HL-60 (cell line): Measurements from ENCODE around the gene RSPO4.
A peak's percentile ranks its signal among the peaks of the same experiment; 100 is the strongest.

Source experiments
- DNase-seq, 2 experiments: peaks; one replicate each; pipeline ENCODE4 v3.0.0-alpha.2; 2010 to 2020; ENCODE audit warnings: low read depth in 1 of 2, low spot score in 1 of 2
- H3K27ac ChIP-seq: fragments of 250-450 bp; sonication (Bioruptor Pico); replicated peaks from 2 replicates; pipeline ENCODE4 v1.5.1; 2020; ENCODE audit warnings: mild to moderate bottlenecking, moderate library complexity
- H3K27me3 ChIP-seq: fragments of 250-450 bp; sonication (Bioruptor Pico); 2 replicates; pipeline ENCODE4 v1.5.1; 2021; ENCODE audit warnings: mild to moderate bottlenecking, moderate library complexity; ENCODE audit not compliant: insufficient read depth, poor library complexity, severe bottlenecking
- H3K4me3 ChIP-seq: replicated peaks from 2 replicates; pipeline ENCODE4 v1.5.1; 2011; ENCODE audit warnings: mild to moderate bottlenecking, control low read depth, low read length; ENCODE audit not compliant: insufficient read depth
- CTCF ChIP-seq: IDR thresholded peaks from one replicate; pipeline ENCODE4 v1.5.1; 2011; ENCODE audit warnings: low read length, control low read depth, inconsistent platforms; ENCODE audit not compliant: insufficient read depth
- GABPA ChIP-seq: IDR thresholded peaks from 2 replicates; pipeline ENCODE4 v1.6.1; 2012; ENCODE audit warnings: low read depth
- POLR2AphosphoS5 ChIP-seq: IDR thresholded peaks from 2 replicates; pipeline ENCODE4 v1.6.1; 2012; ENCODE audit warnings: low read depth
- REST ChIP-seq: IDR thresholded peaks from 2 replicates; pipeline ENCODE4 v1.6.1; 2012; ENCODE audit warnings: low read depth; ENCODE audit not compliant: insufficient replicate concordance
- SPI1 ChIP-seq: IDR thresholded peaks from 2 replicates; pipeline ENCODE4 v1.6.1; 2012; ENCODE audit warnings: low read depth, mild to moderate bottlenecking, borderline replicate concordance

The RSPO4 gene

GRCh38 chr20:1012359-1013168, 10.5 kb upstream of the RSPO4 start:
- Histone ChIP-seq H3K27ac (no peak overlapping the region), H3K27me3 (no peaks in the 10 kb centered on the region), H3K4me3 (no peak overlapping the region)
- DNase-seq, result no peak
- TF ChIP-seq POLR2AphosphoS5, result no peak
- no peak for TF ChIP-seq CTCF

GRCh38 chr20:1010659-1011058, 8.5 kb upstream of the RSPO4 start:
- no peak overlapping the region for H3K27ac ChIP-seq
- TF ChIP-seq REST (no peak), CTCF (no peak), SPI1 (no peak), POLR2AphosphoS5 (no peak), GABPA (no peak)
- DNase-seq, result no peak
- no peaks in the 10 kb centered on the region for H3K27me3 ChIP-seq
- H3K4me3 ChIP-seq, result no peak overlapping the region

- H3K27ac ChIP-seq, result no peak overlapping the region
- peaks cover 22% of the 10 kb centered on the region for H3K27me3 ChIP-seq
- no peak for TF ChIP-seq CTCF
- TF ChIP-seq POLR2AphosphoS5, result no peak
- TF ChIP-seq SPI1, result no peak
- no peak for TF ChIP-seq GABPA
- no peak for TF ChIP-seq REST
- DNase-seq, result peak; percentile 5 to 28
- H3K4me3 ChIP-seq, result no peak overlapping the region
These were observed 3.4 kb upstream of the RSPO4 start for GRCh38 chr20:1005452-1006027.
